Neural progenitor cell (in vitro differentiated cells): Measurements from ENCODE around the gene L2HGDH. TPM values are rescaled to one million over a fixed set of nuclear protein-coding genes. Genes with fewer than 3 reads are reported as not detected.

ENCODE experiments used
- DNase-seq: peaks from one replicate; pipeline ENCODE4 v3.0.0-alpha.2; 2016; ENCODE audit warnings: low spot score
- H2AFZ ChIP-seq: fragments of 200-600 bp; sonication (generic); replicated peaks from 2 replicates; pipeline ENCODE4 v1.6.1; 2016; ENCODE audit warnings: antibody characterized with exemption
- H3F3A ChIP-seq: fragments of 200-600 bp; sonication (generic); 2 replicates; pipeline ENCODE4 v1.6.1; 2016; ENCODE audit warnings: antibody characterized with exemption, low read depth
- H3K27ac ChIP-seq: fragments of 200-600 bp; sonication (generic); 2 replicates; pipeline ENCODE4 v1.5.1; 2016; ENCODE audit warnings: mild to moderate bottlenecking
- H3K27me3 ChIP-seq: fragments of 200-600 bp; sonication (generic); 2 replicates; pipeline ENCODE4 v1.6.1; 2016; ENCODE audit warnings: mild to moderate bottlenecking, moderate library complexity
- H3K36me3 ChIP-seq: fragments of 200-600 bp; sonication (generic); 2 replicates; pipeline ENCODE4 v1.5.1; 2016
- H3K4me1 ChIP-seq: fragments of 200-600 bp; sonication (generic); 2 replicates; pipeline ENCODE4 v1.6.1; 2016; ENCODE audit warnings: mixed run types
- H3K4me2 ChIP-seq: fragments of 200-600 bp; sonication (generic); 2 replicates; pipeline ENCODE4 v1.6.1; 2016
- H3K4me3 ChIP-seq: fragments of 200-600 bp; sonication (generic); 2 replicates; pipeline ENCODE4 v1.5.1; 2016
- H3K79me2 ChIP-seq: fragments of 200-600 bp; sonication (generic); 2 replicates; pipeline ENCODE4 v1.6.1; 2016; ENCODE audit warnings: low read depth
- H3K9ac ChIP-seq: fragments of 200-600 bp; sonication (generic); 2 replicates; pipeline ENCODE4 v1.6.1; 2016
- H3K9me3 ChIP-seq: fragments of 200-600 bp; sonication (generic); 2 replicates; pipeline ENCODE4 v1.5.1; 2016; ENCODE audit warnings: low read depth
- H4K20me1 ChIP-seq: fragments of 200-600 bp; sonication (generic); 2 replicates; pipeline ENCODE4 v1.6.1; 2016; ENCODE audit warnings: low read depth
- H3K27ac Mint-ChIP-seq: 3 replicates; pipeline ENCODE4 v1.8.0; 2021; ENCODE audit warnings: mixed read lengths
- H3K27me3 Mint-ChIP-seq: 2 replicates; pipeline ENCODE4 v1.8.0; 2022; ENCODE audit warnings: low read depth, mild to moderate bottlenecking, inconsistent platforms, moderate library complexity, mixed read lengths; ENCODE audit not compliant: insufficient read depth
- H3K36me3 Mint-ChIP-seq: 3 replicates; pipeline ENCODE4 v1.8.0; 2021; ENCODE audit warnings: mixed read lengths
- H3K4me1 Mint-ChIP-seq: 3 replicates; pipeline ENCODE4 v1.8.0; 2021; ENCODE audit warnings: mixed read lengths
- H3K4me3 Mint-ChIP-seq: 3 replicates; pipeline ENCODE4 v1.8.0; 2021; ENCODE audit warnings: mild to moderate bottlenecking, moderate library complexity, mixed read lengths
- H3K9me3 Mint-ChIP-seq: 3 replicates; pipeline ENCODE4 v1.8.0; 2020; ENCODE audit warnings: mixed read lengths
- EZH2 ChIP-seq: fragments of 200-600 bp; sonication (generic); IDR thresholded peaks from 2 replicates; pipeline ENCODE4 v1.6.1; 2017; ENCODE audit warnings: antibody characterized with exemption, mild to moderate bottlenecking, moderate library complexity
- EZH2phosphoT487 ChIP-seq: fragments of 200-600 bp; sonication (generic); IDR thresholded peaks from 2 replicates; pipeline ENCODE4 v1.6.1; 2017; ENCODE audit warnings: antibody characterized with exemption
- total RNA-seq: library from RNA; depleted of rRNA; stranded (reverse); fragments of >200 nt; gene quantifications from 2 replicates; pipeline ENCODE4 v1.2.3, GENCODE V29; 2015; ENCODE audit warnings: low replicate concordance
- TF ChIP-seq, protein P1 (sequence below): fragments of 200-600 bp; sonication (generic); IDR thresholded peaks from 2 replicates; pipeline ENCODE4 v1.5.1; 2017; ENCODE audit warnings: antibody characterized with exemption, mild to moderate bottlenecking

Gene L2HGDH
- total RNA-seq, 1 donor from 2014 or later, result 14.0 TPM

GRCh38 chr14:50225067-50225973, 86.7 kb downstream of the L2HGDH start:
- peaks cover 1% of the 10 kb centered on the region for H3F3A ChIP-seq
- Mint-ChIP-seq H3K36me3 (peaks cover 16% of the 10 kb centered on the region), H3K27ac (no peak overlapping the region), H3K4me1 (peaks cover 36% of the 10 kb centered on the region), H3K4me3 (no peak overlapping the region), H3K9me3 (peaks cover 6% of the 10 kb centered on the region), H3K27me3 (no peaks in the 10 kb centered on the region)
- no peak overlapping the region for H3K9ac ChIP-seq
- H3K27me3 ChIP-seq, result no peaks in the 10 kb centered on the region
- no peak for DNase-seq
- H4K20me1 ChIP-seq, result peaks cover 23% of the 10 kb centered on the region
- H2AFZ ChIP-seq, result no peak overlapping the region
- H3K36me3 ChIP-seq, result peaks cover 4% of the 10 kb centered on the region
- no peak overlapping the region for H3K4me2 ChIP-seq
- no peaks in the 10 kb centered on the region for H3K9me3 ChIP-seq
- peaks cover 16% of the 10 kb centered on the region for H3K4me1 ChIP-seq
- TF ChIP-seq, protein P1, sequence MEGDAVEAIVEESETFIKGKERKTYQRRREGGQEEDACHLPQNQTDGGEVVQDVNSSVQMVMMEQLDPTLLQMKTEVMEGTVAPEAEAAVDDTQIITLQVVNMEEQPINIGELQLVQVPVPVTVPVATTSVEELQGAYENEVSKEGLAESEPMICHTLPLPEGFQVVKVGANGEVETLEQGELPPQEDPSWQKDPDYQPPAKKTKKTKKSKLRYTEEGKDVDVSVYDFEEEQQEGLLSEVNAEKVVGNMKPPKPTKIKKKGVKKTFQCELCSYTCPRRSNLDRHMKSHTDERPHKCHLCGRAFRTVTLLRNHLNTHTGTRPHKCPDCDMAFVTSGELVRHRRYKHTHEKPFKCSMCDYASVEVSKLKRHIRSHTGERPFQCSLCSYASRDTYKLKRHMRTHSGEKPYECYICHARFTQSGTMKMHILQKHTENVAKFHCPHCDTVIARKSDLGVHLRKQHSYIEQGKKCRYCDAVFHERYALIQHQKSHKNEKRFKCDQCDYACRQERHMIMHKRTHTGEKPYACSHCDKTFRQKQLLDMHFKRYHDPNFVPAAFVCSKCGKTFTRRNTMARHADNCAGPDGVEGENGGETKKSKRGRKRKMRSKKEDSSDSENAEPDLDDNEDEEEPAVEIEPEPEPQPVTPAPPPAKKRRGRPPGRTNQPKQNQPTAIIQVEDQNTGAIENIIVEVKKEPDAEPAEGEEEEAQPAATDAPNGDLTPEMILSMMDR, result no peak
- no peak for TF ChIP-seq EZH2
- no peak for TF ChIP-seq EZH2phosphoT487
- H3K79me2 ChIP-seq, result peaks cover 79% of the 10 kb centered on the region
- H3K27ac ChIP-seq, result no peak overlapping the region
- H3K4me3 ChIP-seq, result no peak overlapping the region

DNA sequence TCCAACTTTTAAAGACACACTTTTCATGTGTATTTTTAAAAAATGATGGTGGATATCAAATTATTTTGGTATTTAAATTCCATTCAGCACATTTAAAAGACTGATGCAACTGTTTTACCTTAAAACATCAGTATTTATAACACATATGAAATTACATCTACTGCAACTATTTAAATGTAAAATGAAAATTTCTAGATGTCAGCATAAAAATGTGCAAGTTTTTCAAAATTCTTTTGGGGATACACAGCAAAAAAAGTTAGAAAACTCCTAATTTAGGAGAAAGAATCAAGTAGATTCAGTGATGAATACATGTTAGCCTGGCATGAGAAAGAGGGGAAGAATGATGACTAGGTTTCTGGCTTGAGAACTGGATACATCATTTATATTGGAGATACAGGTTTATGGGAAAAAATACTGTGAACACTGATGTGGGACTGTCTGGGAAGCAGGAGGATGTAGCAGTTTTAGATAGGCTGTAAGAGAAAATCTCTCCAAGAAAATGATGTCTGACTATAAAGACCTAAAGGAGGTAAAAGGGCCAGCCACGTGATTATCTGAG, 89.9 kb downstream of the L2HGDH start:
- H3K9me3 Mint-ChIP-seq, result no peaks in the 10 kb centered on the region
- Histone ChIP-seq H3K9ac (no peak overlapping the region), H3K27me3 (no peaks in the 10 kb centered on the region), H3K27ac (no peak overlapping the region), H3K9me3 (no peaks in the 10 kb centered on the region), H4K20me1 (peaks cover 23% of the 10 kb centered on the region), H3K79me2 (peaks cover 76% of the 10 kb centered on the region), H3K4me3 (no peak overlapping the region), H3K4me2 (no peak overlapping the region), H3K4me1 (peaks cover 14% of the 10 kb centered on the region), H3F3A (no peaks in the 10 kb centered on the region), H2AFZ (no peak overlapping the region), H3K36me3 (no peaks in the 10 kb centered on the region)
- peaks cover 15% of the 10 kb centered on the region for H3K36me3 Mint-ChIP-seq
- H3K27me3 Mint-ChIP-seq, result no peaks in the 10 kb centered on the region
- TF ChIP-seq EZH2, result no peak
- TF ChIP-seq, protein P1, result no peak
- no peak for TF ChIP-seq EZH2phosphoT487
- no peak for DNase-seq
- no peak overlapping the region for H3K4me3 Mint-ChIP-seq
- H3K27ac Mint-ChIP-seq, result no peak overlapping the region
- peaks cover 26% of the 10 kb centered on the region for H3K4me1 Mint-ChIP-seq

DNA sequence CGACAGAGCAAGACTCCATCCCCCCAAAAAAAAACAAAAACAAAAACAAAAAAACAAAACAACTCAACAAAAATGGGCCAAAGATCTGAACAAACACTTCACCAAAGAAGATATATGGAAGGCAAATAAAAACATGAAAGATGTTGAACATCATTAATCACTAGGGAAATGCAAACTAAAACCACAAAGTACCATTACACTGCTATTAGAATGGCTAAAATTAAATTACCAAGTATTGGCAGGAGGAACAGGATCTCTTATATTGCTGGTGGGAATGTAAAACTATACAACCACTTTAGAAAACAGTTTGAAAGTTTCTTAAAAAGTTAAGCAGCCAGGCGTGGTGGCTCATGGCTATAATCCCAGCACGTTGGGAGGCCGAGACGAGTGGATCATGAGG, 93.5 kb downstream of the L2HGDH start:
- peaks cover 3% of the 10 kb centered on the region for H3K36me3 ChIP-seq
- H3K27ac ChIP-seq, result no peak overlapping the region
- no peak overlapping the region for H3K4me3 Mint-ChIP-seq
- H3K9me3 ChIP-seq, result no peaks in the 10 kb centered on the region
- H3K27me3 ChIP-seq, result no peaks in the 10 kb centered on the region
- H3K9me3 Mint-ChIP-seq, result no peaks in the 10 kb centered on the region
- H3K4me1 ChIP-seq, result peaks cover 6% of the 10 kb centered on the region
- DNase-seq, result no peak
- peaks cover 13% of the 10 kb centered on the region for H3K36me3 Mint-ChIP-seq
- H3K27ac Mint-ChIP-seq, result no peak overlapping the region
- no peaks in the 10 kb centered on the region for H3F3A ChIP-seq
- H3K4me2 ChIP-seq, result no peak overlapping the region
- H3K4me3 ChIP-seq, result no peak overlapping the region
- H3K27me3 Mint-ChIP-seq, result no peaks in the 10 kb centered on the region
- peaks cover 13% of the 10 kb centered on the region for H3K4me1 Mint-ChIP-seq
- no peak for TF ChIP-seq EZH2phosphoT487
- no peak for TF ChIP-seq EZH2
- TF ChIP-seq, protein P1, result no peak
- peaks cover 2% of the 10 kb centered on the region for H4K20me1 ChIP-seq
- H3K9ac ChIP-seq, result no peak overlapping the region
- peaks cover 63% of the 10 kb centered on the region for H3K79me2 ChIP-seq
- no peak overlapping the region for H2AFZ ChIP-seq
